Aorta (tissue), 5 donors: ENCODE data around the gene TUBG1. TPM values are rescaled to one million over a fixed set of nuclear protein-coding genes. Genes with fewer than 3 reads are reported as not detected.
"Not testable (repeated sequence)": the region's sequence is repeated elsewhere in the genome, so short reads cannot be mapped to it uniquely, and the experiment has no call there.

Source experiments
- ATAC-seq: fragments of 200-7000 bp; cut with Tn5 transposase; one replicate; pipeline ENCODE4 v1.9.1; 2022; ENCODE audit warnings: moderate library complexity; ENCODE audit not compliant: low FRiP score
- DNase-seq, 2 donors: peaks; one replicate each; pipeline ENCODE4 v3.0.0-alpha.2; 2020
- H3K27ac ChIP-seq, 2 donors: one replicate each; pipeline ENCODE4 v1.5.1; 2013; ENCODE audit warnings: low read length in 2 of 2, mild to moderate bottlenecking in 2 of 2, moderate library complexity in 2 of 2, control low read depth in 1 of 2, inconsistent platforms in 1 of 2, low read depth in 1 of 2
- H3K27me3 ChIP-seq, 2 donors: one replicate each; pipeline ENCODE4 v1.6.1; 2013; ENCODE audit warnings: control low read depth in 1 of 2, low read length in 1 of 2, mild to moderate bottlenecking in 1 of 2, moderate library complexity in 1 of 2; ENCODE audit not compliant: insufficient read depth in 2 of 2, control insufficient read depth in 1 of 2
- H3K36me3 ChIP-seq, 2 donors: one replicate each; pipeline ENCODE4 v1.6.1; 2013; ENCODE audit warnings: control low read depth in 1 of 2, low read length in 1 of 2, mild to moderate bottlenecking in 1 of 2; ENCODE audit not compliant: insufficient read depth in 2 of 2, control insufficient read depth in 1 of 2
- H3K4me1 ChIP-seq, 2 donors: one replicate each; pipeline ENCODE4 v1.6.1; 2013; ENCODE audit warnings: low read length in 2 of 2, control low read depth in 1 of 2, mild to moderate bottlenecking in 1 of 2, moderate library complexity in 1 of 2; ENCODE audit not compliant: insufficient read depth in 2 of 2, control insufficient read depth in 1 of 2
- H3K4me3 ChIP-seq, 2 donors: one replicate each; pipeline ENCODE4 v1.5.1; 2013; ENCODE audit warnings: low read length in 2 of 2, control low read depth in 1 of 2, mild to moderate bottlenecking in 1 of 2
- H3K9me3 ChIP-seq: one replicate; pipeline ENCODE4 v1.6.1; 2013; ENCODE audit warnings: mild to moderate bottlenecking, low read length; ENCODE audit not compliant: control insufficient read depth
- WGBS, 2 donors: extraction: QIAGEN DNeasy Blood & Tissue Kit; methylation state at CpG; one replicate each; pipeline ENCODE4 v1.1.7; 2013; 5-methylcytosine and 5-hydroxymethylcytosine counted together
- intact Hi-C, 2 donors: fragments of 100-400 bp; cut with DNase I; formaldehyde crosslinking; loops; one replicate each; pipeline versions ENCODE4 v1.14.2 to v1.15.0; 2022
- polyA plus RNA-seq, 2 donors: library from polyadenylated mRNA; stranded (reverse); fragments of 200-250 nt; gene quantifications; one replicate each; pipeline ENCODE4 v1.2.3, GENCODE V29; 2013
- total RNA-seq, 2 donors: library from RNA; stranded (reverse); fragmentation: NEBNext Ultra II Directional; extraction: Animal tissue kit (Norgen Biotek cat#: 25700); gene quantifications; one replicate each; pipeline ENCODE4 v1.2.1, GENCODE V29; 2021
- donor health status: healthy with polysubstance abuse.
- donor health status: Bipolar disorder and iron deficiency.
- donor health status: DM: no; HTN: no; CAD: no.
- donor health status: DM: no; HTN: no; CAD: no.
- donor health status: DM: yes; HTN: yes; CAD: no.

The TUBG1 gene
- total and polyA plus RNA-seq, 4 donors = 15.7 to 24.9 (median 20.5) TPM

GRCh38 chr17:42623732-42624596 is 14.5 kb downstream of the TUBG1 start:
- Histone ChIP-seq H3K9me3 (no peaks in the 10 kb centered on the region), H3K27ac (no peak overlapping the region), H3K4me3 (no peak overlapping the region), H3K4me1 (no peaks in the 10 kb centered on the region), H3K36me3 (no peaks in the 10 kb centered on the region), H3K27me3 (no peaks in the 10 kb centered on the region)
- 79 to 81% methylated on average over 7 of the region's 7 CpGs for WGBS, 2 donors
- intact Hi-C loops = no loop called here
- DNase-seq = no peak
- no peak for ATAC-seq

GRCh38 chr17:42627032-42627764 is 17.7 kb downstream of the TUBG1 start:
- intact Hi-C loops, H3K36me3 ChIP-seq, H3K27me3 ChIP-seq, DNase-seq, H3K4me1 ChIP-seq, H3K27ac ChIP-seq, H3K4me3 ChIP-seq, ATAC-seq, H3K9me3 ChIP-seq: not testable (repeated sequence)
- 87 to 94% methylated on average over 6 of the region's 6 CpGs for WGBS, 2 donors

GRCh38 chr17:42629411-42630009 is 20.0 kb downstream of the TUBG1 start:
- intact Hi-C loops = no loop called here
- 74 to 77% methylated on average over 3 of the region's 3 CpGs for WGBS, 2 donors
- DNase-seq = no peak

GRCh38 chr17:42632949-42633444 is 23.5 kb downstream of the TUBG1 start:
- intact Hi-C loops = no loop called here
- no peak overlapping the region for H3K27ac ChIP-seq
- no peaks in the 10 kb centered on the region for H3K36me3 ChIP-seq
- H3K4me3 ChIP-seq = no peak overlapping the region
- ATAC-seq (no peak), DNase-seq (no peak)
- no peaks in the 10 kb centered on the region for H3K9me3 ChIP-seq
- WGBS, 2 donors = 70% methylated on average over 9 of the region's 9 CpGs
- H3K4me1 ChIP-seq = no peaks in the 10 kb centered on the region
- H3K27me3 ChIP-seq = no peaks in the 10 kb centered on the region

More at GRCh38 chr17:42629411-42630009, 20.0 kb downstream of the TUBG1 start:
- Histone ChIP-seq H3K4me1 (no peaks in the 10 kb centered on the region), H3K4me3 (no peak overlapping the region), H3K36me3 (no peaks in the 10 kb centered on the region), H3K9me3 (no peaks in the 10 kb centered on the region), H3K27ac (no peak overlapping the region), H3K27me3 (no peaks in the 10 kb centered on the region)
- ATAC-seq = no peak

DNA sequence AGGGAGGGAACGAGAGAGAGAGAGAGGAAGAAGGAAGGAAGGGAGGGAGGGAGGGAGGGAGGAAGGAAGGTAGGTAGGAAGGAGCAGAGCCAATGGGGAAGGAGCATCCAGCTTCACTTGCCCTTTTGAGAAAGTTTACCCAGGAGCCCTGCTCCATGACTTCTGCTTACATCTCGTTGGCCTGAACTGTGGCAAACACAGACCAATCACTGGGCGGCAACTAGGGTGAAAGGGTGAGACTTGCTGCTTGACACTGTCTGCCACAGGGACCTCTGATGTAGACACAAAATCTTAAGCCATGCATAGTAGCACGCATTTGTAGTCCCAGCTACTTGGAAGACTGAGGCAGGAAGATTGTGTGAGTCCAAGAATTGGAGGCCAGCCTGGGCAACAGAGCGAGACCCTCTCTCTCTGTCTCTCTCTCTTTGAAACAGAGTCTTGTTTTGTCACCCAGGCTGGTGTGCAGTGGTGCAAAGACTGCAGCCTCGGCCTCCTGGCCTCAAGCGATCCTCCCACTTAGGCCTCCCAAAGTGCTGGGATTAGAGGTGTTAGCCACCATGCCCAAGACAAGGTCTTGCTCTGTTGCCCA is 30.1 kb downstream of the TUBG1 start:
- ATAC-seq (no peak), DNase-seq (no peak)
- no peaks in the 10 kb centered on the region for H3K27me3 ChIP-seq
- H3K4me3 ChIP-seq = no peak overlapping the region
- no peaks in the 10 kb centered on the region for H3K36me3 ChIP-seq
- H3K27ac ChIP-seq = no peak overlapping the region
- 85% methylated on average over 6 of the region's 7 CpGs for WGBS, 2 donors
- H3K4me1 ChIP-seq = no peaks in the 10 kb centered on the region
- intact Hi-C loops = no loop called here
- no peaks in the 10 kb centered on the region for H3K9me3 ChIP-seq

DNA sequence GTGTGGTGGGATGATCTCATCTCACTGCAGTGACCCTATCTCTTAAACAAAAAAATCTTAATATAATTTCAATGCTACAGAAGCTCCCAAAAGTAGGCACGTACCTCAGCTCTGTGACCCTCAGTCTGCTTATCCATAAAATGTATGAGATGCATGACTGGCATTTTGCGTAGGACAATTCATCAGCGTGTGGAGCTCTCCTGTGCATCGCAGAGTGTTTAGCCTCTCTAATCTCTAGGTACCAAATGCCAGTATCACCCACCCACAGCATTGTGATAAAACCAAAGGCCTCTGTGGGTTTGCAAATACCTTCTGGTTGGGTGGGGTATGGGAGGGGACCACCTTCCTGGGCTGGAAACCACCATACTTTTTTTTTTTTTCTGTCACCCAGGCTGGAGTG is 30.6 kb downstream of the TUBG1 start:
- no peaks in the 10 kb centered on the region for H3K27me3 ChIP-seq
- DNase-seq (no peak), ATAC-seq (no peak)
- H3K9me3 ChIP-seq = no peaks in the 10 kb centered on the region
- intact Hi-C loops = no loop called here
- no peak overlapping the region for H3K27ac ChIP-seq
- WGBS, 2 donors = 87 to 89% methylated on average over 4 of the region's 4 CpGs
- H3K4me3 ChIP-seq = no peak overlapping the region
- no peaks in the 10 kb centered on the region for H3K36me3 ChIP-seq
- H3K4me1 ChIP-seq = no peaks in the 10 kb centered on the region

DNA sequence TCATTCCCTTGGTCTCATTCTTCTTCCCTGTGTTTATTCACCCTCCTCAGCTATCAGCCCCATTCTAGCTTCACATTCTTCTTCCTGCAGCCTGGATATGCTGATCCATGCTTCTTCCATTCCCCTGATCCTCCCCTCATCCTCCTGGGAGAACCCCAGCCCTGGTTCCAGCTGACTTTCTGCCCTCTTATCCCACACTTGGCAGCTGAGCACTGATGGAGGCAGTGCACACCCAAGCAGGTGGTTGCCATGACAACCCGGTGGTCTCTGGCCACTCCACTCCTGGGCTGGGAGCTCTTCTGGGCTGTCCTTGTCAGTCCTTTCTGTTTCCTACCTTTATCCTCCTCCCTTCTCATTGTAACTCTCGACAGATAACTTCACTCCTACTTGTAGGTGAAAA is 32.9 kb downstream of the TUBG1 start:
- ATAC-seq = no peak
- H3K27ac ChIP-seq = no peak overlapping the region
- H3K27me3 ChIP-seq = no peaks in the 10 kb centered on the region
- H3K4me3 ChIP-seq = no peak overlapping the region
- no peak for DNase-seq
- 51 to 54% methylated on average over 2 of the region's 2 CpGs for WGBS, 2 donors
- no peaks in the 10 kb centered on the region for H3K36me3 ChIP-seq
- intact Hi-C loops = no loop called here
- H3K9me3 ChIP-seq = no peaks in the 10 kb centered on the region
- H3K4me1 ChIP-seq = no peaks in the 10 kb centered on the region

DNA sequence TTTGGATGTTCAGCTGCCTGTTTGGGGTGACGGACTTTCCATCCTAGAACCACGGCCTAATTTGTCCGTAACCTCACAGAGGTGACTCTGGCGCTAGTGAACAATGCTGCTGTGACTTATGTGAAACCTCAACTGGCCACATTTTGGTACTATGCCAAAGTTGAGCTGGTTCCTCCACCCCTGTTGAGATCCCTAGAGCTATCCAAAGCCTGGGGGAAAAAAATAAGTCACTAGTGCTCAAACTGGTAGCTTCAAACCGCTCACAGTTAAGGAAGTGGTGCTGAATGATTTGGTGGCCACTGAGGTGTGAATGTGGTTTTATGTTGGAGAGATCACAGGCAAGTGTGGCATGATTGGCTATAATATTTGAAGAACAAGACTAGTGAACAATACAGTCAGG is 38.3 kb downstream of the TUBG1 start:
- Histone ChIP-seq H3K27me3 (no peaks in the 10 kb centered on the region), H3K27ac (no peak overlapping the region), H3K36me3 (no peaks in the 10 kb centered on the region), H3K4me1 (no peaks in the 10 kb centered on the region), H3K9me3 (no peaks in the 10 kb centered on the region), H3K4me3 (no peak overlapping the region)
- no peak for ATAC-seq
- intact Hi-C loops = no loop called here
- no peak for DNase-seq
- WGBS, 2 donors = 85 to 87% methylated on average over 5 of the region's 5 CpGs
